ENCODE measurements around the gene AP4M1.
A peak's percentile ranks its signal among the peaks of the same experiment; 100 is the strongest.

The AP4M1 gene

GRCh38 chr7:100074841-100075240 is 26.6 kb upstream of the AP4M1 start:
- no peak for DNase-seq (ENCODE audit: low read depth)
- TF ChIP-seq CTCF (IDR thresholded peaks at IDR 0.05; ENCODE audit: low read length, missing control alignments) = no peak
- H3K4me3 ChIP-seq (replicated peaks; ENCODE audit: low read depth, low read length) = no peak overlapping the region

GRCh38 chr7:100075418-100075817 is 26.0 kb upstream of the AP4M1 start:
- no peak for TF ChIP-seq CTCF (IDR thresholded peaks at IDR 0.05; ENCODE audit: low read length, missing control alignments)
- no peak for DNase-seq (ENCODE audit: low read depth)
- no peak overlapping the region for H3K4me3 ChIP-seq (replicated peaks; ENCODE audit: low read depth, low read length)

- no peak for TF ChIP-seq CTCF (IDR thresholded peaks at IDR 0.05; ENCODE audit: low read length, missing control alignments)
- H3K4me3 ChIP-seq (replicated peaks; ENCODE audit: low read depth, low read length) = no peak overlapping the region
Measured at GRCh38 chr7:100077205-100077604, 24.2 kb upstream of the AP4M1 start.

GRCh38 chr7:100079024-100079560 is 22.4 kb upstream of the AP4M1 start:
- no peak for DNase-seq (ENCODE audit: low read depth)
- no peak overlapping the region for H3K4me3 ChIP-seq (replicated peaks; ENCODE audit: low read depth, low read length)
- no peak for TF ChIP-seq CTCF (IDR thresholded peaks at IDR 0.05; ENCODE audit: low read length, missing control alignments)

More at GRCh38 chr7:100077205-100077604, 24.2 kb upstream of the AP4M1 start:
- DNase-seq (ENCODE audit: low read depth) = no peak

GRCh38 chr7:100080907-100081534 is 20.4 kb upstream of the AP4M1 start:
- DNase-seq (ENCODE audit: low read depth) = no peak
- no peak for TF ChIP-seq CTCF (IDR thresholded peaks at IDR 0.05; ENCODE audit: low read length, missing control alignments)
- peak overlapping the region; percentile 96 for H3K4me3 ChIP-seq (replicated peaks; ENCODE audit: low read depth, low read length)

GRCh38 chr7:100081535-100082102 is 19.8 kb upstream of the AP4M1 start, which contains the start of gene ZNF3:
Gene ZNF3 (minus strand): TSS chr7:100081723. CDS start chr7:100077357, 4,366 bp downstream.
- peak; percentile 99 for DNase-seq (ENCODE audit: low read depth)
- TF ChIP-seq CTCF (IDR thresholded peaks at IDR 0.05; ENCODE audit: low read length, missing control alignments) = peak; percentile 60
- peak within 1 kb of the TSS; percentile 96 for H3K4me3 ChIP-seq (replicated peaks; ENCODE audit: low read depth, low read length)

Measured in fibroblast of pulmonary artery (primary cell).